A549 (cell line): Measurements from ENCODE around the gene HIGD1B.

Experiments used
- NFE2L2 ChIP-seq: fragments of 150-350 bp; conservative IDR thresholded peaks from 2 replicates; pipeline ENCODE4 v1.6.1; 2014; ENCODE audit warnings: low read length
- TF ChIP-seq, protein P1 (sequence below): fragments of >200 bp; sonication (Bioruptor Twin); formaldehyde crosslinking; IDR thresholded peaks from 3 replicates; pipeline ENCODE4 v1.5.1; 2016
- TF ChIP-seq, protein P2 (sequence below): fragments of 200-600 bp; sonication (generic); IDR thresholded peaks from 2 replicates; pipeline ENCODE4 v1.6.1; 2016; ENCODE audit warnings: antibody characterized with exemption, mild to moderate bottlenecking, moderate library complexity

DNA sequence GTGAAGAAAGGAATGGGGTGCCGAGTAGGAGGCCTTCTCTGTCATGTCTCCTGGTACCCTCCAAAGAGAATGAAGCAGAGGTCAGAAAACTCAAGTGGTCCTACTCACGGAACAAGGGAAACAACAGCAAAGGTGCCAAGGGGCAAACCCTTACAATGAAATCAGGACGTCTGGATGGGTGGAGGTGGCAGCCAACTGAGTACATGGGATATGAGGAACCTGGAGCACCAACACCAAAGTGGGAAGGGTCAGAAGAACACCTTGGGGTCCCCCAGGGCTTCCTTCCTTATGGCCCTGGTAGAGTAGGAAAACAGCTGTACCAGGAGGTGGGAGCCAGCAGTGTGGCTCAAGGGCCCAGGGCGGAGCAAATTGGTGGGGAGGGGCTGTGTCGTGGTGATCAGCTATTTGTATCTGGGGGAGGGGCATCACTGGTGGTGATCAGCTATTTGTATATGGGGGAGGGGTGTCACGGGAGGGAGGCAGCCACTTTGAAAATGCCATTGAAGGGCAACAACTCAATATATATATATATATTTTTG is 643 bp downstream of the HIGD1B start:
- TF ChIP-seq, protein P1, sequence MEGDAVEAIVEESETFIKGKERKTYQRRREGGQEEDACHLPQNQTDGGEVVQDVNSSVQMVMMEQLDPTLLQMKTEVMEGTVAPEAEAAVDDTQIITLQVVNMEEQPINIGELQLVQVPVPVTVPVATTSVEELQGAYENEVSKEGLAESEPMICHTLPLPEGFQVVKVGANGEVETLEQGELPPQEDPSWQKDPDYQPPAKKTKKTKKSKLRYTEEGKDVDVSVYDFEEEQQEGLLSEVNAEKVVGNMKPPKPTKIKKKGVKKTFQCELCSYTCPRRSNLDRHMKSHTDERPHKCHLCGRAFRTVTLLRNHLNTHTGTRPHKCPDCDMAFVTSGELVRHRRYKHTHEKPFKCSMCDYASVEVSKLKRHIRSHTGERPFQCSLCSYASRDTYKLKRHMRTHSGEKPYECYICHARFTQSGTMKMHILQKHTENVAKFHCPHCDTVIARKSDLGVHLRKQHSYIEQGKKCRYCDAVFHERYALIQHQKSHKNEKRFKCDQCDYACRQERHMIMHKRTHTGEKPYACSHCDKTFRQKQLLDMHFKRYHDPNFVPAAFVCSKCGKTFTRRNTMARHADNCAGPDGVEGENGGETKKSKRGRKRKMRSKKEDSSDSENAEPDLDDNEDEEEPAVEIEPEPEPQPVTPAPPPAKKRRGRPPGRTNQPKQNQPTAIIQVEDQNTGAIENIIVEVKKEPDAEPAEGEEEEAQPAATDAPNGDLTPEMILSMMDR: no peak
- TF ChIP-seq, protein P2, sequence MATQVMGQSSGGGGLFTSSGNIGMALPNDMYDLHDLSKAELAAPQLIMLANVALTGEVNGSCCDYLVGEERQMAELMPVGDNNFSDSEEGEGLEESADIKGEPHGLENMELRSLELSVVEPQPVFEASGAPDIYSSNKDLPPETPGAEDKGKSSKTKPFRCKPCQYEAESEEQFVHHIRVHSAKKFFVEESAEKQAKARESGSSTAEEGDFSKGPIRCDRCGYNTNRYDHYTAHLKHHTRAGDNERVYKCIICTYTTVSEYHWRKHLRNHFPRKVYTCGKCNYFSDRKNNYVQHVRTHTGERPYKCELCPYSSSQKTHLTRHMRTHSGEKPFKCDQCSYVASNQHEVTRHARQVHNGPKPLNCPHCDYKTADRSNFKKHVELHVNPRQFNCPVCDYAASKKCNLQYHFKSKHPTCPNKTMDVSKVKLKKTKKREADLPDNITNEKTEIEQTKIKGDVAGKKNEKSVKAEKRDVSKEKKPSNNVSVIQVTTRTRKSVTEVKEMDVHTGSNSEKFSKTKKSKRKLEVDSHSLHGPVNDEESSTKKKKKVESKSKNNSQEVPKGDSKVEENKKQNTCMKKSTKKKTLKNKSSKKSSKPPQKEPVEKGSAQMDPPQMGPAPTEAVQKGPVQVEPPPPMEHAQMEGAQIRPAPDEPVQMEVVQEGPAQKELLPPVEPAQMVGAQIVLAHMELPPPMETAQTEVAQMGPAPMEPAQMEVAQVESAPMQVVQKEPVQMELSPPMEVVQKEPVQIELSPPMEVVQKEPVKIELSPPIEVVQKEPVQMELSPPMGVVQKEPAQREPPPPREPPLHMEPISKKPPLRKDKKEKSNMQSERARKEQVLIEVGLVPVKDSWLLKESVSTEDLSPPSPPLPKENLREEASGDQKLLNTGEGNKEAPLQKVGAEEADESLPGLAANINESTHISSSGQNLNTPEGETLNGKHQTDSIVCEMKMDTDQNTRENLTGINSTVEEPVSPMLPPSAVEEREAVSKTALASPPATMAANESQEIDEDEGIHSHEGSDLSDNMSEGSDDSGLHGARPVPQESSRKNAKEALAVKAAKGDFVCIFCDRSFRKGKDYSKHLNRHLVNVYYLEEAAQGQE: no peak
- no peak for TF ChIP-seq NFE2L2
